GM21526 (cell line): ENCODE measurements around the gene TNS1.

ENCODE experiments used
- ATAC-seq: cut with Tn5 transposase; IDR thresholded peaks from one replicate; pipeline ENCODE4 v1.9.1; 2021; ENCODE audit warnings: moderate library complexity; ENCODE audit not compliant: unreplicated experiment, low FRiP score

The TNS1 gene

GRCh38 chr2:218002143-218002844 lies 501 bp downstream of the TNS1 start:
- no peak for ATAC-seq

GRCh38 chr2:218001629-218002028 lies 1.2 kb downstream of the TNS1 start:
- no peak for ATAC-seq

- ATAC-seq: no peak
These were observed 2.7 kb downstream of the TNS1 start for GRCh38 chr2:218000136-218000535.

- no peak for ATAC-seq
These were observed 3.2 kb downstream of the TNS1 start for GRCh38 chr2:217999595-217999959.

DNA sequence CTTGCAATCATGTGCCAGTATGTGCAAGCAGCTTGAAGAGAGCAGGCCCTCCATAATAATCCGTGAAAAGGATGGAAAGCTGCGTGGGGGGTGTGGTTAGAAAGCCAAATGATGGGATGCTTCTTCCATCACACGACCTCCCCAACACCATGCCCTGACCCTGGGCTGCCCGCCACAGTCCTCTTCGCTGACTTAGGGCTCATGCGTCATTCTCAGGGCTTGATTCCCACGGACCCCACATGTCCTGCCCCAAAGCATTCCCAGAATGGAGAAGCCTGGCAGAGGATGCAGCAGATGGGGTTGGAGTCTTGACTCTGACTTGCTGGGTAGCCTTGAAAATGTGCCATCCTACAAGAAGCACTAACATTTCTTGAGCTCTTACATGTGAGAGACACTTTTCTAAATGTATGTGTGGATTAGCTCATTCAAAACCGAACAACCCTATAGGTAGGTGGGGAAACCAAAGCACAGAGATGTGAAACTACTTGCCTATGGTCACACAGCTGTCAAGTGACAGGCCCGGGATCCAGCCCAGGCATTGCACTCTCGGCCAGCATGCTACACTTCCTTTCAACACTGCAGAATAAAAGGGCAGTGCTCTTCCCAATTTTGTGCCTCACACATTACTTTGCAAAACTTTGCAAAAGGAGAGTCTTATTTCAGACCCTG lies 3.7 kb downstream of the TNS1 start:
- ATAC-seq: no peak

DNA sequence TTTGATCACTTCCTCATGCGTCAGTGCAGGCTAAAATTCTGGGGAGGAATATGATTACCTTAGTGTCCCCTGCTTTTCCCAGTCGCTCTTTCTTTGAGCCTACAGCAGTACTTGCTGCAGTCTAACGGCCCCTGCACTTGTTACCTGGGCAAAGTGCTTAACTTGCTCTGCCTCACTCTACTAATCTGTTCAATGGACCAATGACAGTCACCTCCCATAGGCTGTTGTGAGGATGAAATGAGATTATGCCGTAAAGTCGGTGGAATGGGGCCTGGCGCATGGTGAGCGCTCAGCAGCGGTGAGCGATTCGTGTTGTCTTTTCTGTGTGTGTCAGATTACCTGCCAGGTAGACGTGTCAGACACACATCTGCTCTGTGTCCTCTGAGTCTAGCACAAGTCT lies 5.3 kb downstream of the TNS1 start:
- ATAC-seq: no peak

DNA sequence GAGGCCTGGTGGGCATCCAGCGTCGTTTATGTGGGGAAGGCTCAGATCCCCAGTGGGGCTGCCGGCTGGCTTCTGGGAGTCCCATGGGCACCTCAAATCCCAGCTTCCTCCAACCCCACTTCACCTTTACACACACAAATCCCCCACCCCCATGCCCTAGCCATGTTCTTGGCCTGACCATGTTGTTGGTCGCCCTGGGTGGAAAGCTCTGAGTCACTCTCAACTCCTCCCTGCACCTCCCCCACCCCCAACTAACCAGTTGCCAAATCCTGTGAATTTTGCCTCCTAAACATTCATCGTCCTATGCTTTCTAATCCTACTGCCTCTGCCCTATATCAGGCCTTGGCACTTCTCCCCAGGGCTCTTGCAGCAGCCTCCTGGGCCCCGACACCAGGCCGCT lies 6.4 kb downstream of the TNS1 start:
- no peak for ATAC-seq

DNA sequence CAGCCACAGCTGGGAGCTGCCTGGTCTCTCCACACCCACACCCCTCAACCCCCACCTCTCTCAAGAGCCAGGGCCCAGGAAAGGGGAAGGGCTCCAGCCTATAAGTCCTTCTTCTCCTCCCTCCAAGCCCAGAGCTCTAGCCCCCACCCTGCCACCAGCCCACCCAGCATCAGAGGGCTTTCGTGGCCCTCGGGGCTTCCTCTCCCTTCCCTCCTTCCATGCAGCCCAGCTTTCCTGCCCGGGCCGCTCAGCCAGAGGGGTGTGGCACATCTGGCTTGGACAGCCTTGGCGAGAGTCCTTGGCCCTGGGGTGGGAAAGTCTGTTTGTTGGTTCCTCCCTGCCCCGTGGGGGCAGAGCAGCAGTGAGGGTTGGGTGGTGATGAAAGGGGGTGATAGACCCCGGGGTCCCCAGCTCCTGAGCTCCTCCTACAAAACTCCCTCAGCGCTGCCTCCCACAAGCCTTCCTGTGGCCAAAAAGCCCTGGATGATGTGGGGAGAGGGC lies 7.0 kb downstream of the TNS1 start:
- ATAC-seq: no peak

- ATAC-seq: no peak
These were observed 8.0 kb downstream of the TNS1 start for GRCh38 chr2:217994776-217995274.

GRCh38 chr2:217993817-217994463 lies 8.9 kb downstream of the TNS1 start:
- no peak for ATAC-seq

DNA sequence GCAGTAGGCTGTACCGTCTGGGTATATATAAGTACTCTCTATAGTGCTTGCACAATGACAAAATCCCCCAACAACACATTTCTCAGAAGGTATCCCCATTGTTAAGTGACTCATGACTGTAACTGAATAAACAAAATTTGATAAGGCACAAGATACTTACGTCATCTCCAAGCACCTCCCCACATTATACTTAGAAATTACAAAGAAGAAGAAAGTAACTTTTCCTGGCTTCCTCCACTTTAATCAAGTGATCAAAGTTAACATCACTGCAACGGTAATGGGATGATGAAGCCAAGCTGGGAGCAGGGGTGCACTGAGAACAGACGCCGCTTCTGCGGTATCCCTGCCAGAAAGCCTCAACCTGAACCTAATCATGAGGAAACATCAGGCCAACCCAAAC lies 9.7 kb downstream of the TNS1 start:
- ATAC-seq: no peak

- ATAC-seq: no peak
These were observed 10.7 kb downstream of the TNS1 start for GRCh38 chr2:217992061-217992460.

GRCh38 chr2:217990791-217991465 lies 11.9 kb downstream of the TNS1 start:
- ATAC-seq: no peak

DNA sequence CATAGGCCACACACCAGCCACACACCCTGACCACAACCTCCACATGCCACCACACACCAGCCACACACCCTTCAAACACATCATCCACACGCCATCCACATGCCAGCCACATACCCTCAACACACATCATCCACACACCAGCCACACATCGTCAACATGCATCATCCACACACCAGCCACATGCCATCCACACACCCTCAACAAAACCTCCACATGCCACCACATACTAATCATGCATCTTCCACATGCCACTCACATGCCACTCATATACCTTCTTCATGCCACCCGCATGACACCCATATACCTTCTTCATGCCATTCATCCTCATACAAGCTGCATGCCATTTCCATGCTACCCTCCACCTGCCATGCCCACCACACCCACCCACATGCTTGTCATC lies 12.4 kb downstream of the TNS1 start:
- no peak for ATAC-seq

- no peak for ATAC-seq
These were observed 13.4 kb downstream of the TNS1 start for GRCh38 chr2:217989221-217989948.

DNA sequence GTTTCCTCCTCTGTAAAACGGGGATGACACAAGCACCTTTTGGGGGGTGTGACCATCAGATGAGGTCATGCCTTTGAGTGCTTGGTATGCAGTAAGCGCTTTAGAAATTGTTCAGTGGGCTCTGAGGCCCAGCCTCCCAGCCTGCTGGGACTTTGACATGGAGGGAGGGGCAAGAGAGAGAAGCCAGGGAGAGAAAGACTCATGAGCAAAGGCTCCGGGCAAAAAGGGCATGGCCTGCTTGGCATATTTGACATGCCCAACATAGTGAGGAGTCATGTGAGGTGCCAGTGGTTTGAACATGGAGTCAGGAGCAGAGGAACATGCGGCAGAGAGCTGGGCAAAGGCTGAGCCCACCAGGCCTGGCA lies 14.0 kb downstream of the TNS1 start:
- no peak for ATAC-seq

GRCh38 chr2:217988014-217988839 lies 14.6 kb downstream of the TNS1 start:
- no peak for ATAC-seq

DNA sequence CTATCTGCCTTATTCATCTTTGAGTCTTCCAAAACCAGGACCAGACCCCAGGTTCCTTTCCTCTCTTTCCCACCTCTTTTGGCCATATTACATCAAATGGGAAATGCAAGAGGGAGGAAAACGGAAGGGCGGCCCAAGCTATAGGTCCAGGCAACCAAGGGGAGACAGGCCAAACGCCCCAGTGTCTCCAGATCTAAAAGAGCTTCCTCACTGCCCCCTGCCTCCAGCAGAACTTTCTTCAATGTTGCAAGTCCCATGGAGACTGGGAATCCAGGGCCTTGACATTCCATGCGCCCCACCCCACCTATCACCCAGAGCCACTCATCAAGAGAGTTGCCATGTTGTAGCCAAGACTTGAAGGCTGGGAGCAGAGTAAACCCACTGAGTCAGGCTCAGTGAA lies 15.4 kb downstream of the TNS1 start:
- ATAC-seq: no peak

- no peak for ATAC-seq
These were observed 16.4 kb downstream of the TNS1 start for GRCh38 chr2:217986256-217986961.
